RKO (cell line): ENCODE results near the gene COL5A1.

Source experiments
- DNase-seq: peaks from one replicate; pipeline ENCODE4 v3.0.0-alpha.2; 2016; ENCODE audit warnings: low spot score

COL5A1 gene

DNA sequence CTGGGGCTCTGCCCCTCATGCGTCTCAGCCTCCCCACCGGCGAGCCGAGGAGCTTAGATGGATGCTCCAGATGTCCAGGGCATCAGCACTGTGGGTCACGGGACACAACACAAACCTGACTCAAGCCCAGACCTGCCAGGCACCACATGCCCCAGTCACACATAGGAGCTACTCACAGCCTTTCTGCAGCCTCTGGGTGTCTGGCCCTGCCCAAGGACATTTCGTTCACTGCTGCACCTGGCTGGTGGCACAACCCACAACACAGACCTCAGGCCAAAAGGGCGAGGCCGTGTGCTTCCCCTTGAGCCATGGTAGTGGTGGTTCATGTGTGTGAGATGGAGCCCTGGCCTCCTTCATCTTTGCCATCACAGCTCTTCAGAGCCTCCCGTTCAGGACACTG, 149.4 kb downstream of the COL5A1 start:
- no peak for DNase-seq

- no peak for DNase-seq
Measured at GRCh38 chr9:134792627-134793026, 151.0 kb downstream of the COL5A1 start.

DNA sequence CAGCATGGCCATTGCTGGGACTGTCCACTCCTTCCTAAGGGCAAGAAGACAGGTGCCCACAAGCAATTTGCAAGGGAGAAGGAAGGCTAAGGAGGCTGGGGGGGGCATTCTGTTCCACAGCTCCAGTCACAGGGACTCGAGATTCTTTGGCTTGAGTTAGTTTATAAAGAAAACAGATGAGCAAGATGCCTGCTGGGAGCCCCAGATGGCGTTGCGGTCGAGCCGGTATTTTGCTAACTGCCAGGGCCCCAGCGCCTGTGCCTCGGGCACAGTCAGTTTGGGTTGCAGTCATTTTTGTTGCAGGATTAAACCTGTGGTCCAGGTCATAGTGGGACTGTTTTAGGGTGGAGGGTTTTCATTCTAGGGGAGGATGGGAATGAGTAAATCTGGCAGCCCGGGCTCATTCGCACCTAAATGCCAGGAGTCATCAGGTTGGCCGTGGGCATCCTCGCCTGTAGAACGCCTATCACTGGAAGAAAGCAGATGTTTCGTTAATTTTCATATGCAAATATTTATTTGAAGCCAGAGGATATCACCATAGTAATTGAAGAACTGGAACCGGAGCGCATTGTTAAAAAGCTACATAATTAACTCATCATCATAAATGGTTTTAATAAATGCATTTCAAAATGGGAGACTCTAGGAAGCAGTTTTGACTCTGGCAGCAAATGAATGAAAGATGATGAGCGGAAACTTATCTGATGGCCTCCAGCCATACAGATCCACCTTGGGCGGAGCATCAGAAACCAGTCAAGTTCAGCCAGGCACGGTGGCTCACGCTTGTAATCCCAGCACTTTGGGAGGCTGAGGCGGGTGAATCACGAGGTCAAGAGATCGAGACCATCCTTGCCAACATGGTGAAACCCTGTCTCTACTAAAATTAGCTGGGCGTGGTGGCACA, 151.9 kb downstream of the COL5A1 start:
- no peak for DNase-seq

- no peak for DNase-seq
Measured at GRCh38 chr9:134794663-134795370, 153.2 kb downstream of the COL5A1 start.

DNA sequence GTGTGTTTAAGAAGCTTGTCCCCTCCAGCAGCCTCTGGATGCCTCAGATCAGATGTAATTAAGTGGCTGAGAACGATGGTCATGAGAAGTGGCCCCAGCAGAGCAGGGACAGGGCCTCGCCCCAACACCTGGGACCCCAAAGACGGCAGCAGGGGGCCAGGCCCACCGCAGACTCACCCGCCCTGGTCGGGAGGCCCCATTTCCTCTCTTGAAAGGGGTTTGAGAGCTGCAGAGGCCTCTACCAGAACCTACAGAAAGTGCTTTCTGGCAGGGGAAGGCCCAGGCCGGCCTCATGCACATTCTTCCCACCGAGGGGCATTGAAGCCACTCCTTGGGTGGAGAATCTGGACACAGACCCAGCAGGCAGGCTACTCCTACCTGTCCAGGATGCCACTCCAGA, 153.8 kb downstream of the COL5A1 start:
- DNase-seq, result no peak

DNA sequence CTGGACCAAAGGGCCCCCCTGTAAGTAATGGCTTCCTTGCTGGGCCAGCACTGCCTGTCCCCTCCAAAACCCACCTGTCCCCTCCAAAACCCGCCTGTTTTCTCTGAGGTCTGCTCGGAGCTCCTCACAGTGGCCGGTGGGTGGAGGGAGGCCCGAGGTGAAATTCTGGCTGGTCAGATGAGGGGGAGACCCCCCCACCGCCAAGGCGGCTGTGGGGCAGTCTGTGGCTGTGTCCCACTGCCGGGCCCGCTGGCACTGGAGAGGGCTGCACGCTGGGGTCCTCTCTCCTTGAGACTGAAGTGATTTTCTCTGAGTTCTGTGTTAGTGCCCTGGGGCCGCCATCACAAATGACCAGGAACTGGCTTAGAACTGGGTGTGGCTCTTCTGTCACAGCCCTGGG, 155.3 kb downstream of the COL5A1 start:
- DNase-seq, result no peak

- DNase-seq, result no peak
Measured at GRCh38 chr9:134800791-134801339, 159.3 kb downstream of the COL5A1 start.

DNA sequence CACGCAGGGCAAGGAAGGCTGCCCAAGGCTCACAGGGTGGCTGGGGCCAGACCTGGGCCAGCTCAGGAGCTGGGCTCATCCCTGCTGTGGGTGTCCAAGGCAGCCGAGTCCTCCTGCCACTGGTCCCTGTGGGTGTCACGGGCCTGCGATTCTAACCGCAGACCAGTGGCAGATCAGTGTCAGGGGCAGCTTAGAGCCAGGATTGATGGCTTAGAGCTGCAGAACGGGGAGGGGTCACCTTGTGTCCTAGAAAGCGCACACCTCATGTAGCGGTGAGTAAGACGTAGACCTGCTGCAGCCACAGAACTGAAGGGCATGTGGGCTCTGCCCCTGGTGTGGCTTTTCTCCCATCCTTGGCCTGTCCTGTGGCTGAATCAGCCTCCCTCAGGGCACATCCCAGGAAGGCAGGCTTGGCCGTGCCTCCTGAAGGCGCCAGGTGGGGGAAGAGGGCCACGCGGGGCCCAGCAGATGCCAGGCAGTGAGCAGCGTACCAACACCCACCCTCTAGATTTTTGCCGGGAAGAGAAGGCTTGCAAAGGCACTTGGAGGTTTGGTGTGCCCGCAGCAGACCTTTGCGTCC, 160.7 kb downstream of the COL5A1 start:
- no peak for DNase-seq

DNA sequence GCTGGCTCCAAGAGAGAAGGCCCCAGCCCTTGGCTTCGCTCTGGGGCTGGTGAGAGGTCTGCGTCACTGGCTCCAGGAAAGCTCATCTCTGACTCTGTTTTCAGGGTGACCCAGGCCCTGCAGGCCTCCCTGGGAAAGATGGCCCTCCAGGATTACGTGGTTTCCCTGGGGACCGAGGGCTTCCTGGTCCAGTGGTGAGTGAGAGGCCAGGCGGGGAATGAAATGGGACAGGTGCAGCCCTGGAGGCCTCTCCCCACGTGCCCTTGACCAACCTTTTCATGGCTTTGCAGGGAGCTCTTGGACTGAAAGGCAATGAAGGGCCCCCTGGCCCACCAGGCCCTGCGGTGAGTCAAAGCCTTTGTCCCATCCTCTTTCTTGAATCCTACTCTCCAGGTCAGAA, 163.3 kb downstream of the COL5A1 start:
- DNase-seq, result no peak

- no peak for DNase-seq
Measured at GRCh38 chr9:134807716-134808446, 166.3 kb downstream of the COL5A1 start.

- no peak for DNase-seq
Measured at GRCh38 chr9:134808447-134808792, 166.8 kb downstream of the COL5A1 start.

DNA sequence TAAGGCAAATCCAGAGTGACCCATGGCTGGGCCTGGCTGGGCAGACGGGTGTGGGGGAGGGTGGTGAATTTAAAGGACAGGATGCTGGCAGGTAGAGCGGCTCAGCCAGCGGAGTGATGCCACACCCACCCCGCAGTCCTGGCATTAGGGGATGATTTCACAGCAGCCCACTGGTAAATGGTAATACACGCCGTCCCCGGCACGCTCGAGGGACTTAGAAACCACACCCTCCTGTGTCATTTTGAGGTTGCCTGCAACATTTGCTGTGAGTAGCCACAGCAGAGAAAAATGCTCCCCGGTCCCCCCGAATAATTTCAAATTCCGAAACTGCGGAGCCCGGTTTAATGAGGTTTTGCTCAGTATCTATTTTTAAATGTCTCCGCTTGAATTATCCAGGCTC, 167.7 kb downstream of the COL5A1 start:
- no peak for DNase-seq

GRCh38 chr9:134809826-134810225, 168.2 kb downstream of the COL5A1 start:
- DNase-seq, result no peak

DNA sequence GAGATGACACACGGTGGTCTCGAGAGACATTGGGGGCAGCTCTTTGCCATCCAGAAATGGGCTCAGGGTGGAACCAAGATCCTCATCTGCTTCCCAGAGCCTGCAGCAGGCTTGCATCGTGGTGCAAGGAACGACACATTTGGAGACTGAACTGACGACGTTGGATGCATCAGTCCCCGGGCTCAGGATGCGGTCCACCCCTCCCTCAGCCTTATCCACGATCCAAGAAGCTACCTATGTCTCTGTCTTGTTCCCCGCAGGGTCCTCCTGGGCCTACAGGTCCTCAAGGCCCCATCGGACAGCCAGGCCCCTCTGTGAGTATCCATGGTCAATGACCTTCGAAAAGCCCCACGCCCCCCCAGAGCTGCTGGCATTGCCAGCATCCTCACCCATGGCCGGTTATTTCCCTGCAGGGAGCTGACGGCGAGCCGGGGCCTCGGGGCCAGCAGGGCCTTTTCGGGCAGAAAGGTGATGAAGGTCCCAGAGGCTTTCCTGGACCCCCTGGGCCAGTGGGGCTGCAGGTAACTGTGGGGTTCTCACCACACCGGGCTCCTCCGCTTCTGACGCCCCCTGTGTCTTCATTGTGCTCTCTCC, 169.6 kb downstream of the COL5A1 start:
- DNase-seq, result no peak

DNA sequence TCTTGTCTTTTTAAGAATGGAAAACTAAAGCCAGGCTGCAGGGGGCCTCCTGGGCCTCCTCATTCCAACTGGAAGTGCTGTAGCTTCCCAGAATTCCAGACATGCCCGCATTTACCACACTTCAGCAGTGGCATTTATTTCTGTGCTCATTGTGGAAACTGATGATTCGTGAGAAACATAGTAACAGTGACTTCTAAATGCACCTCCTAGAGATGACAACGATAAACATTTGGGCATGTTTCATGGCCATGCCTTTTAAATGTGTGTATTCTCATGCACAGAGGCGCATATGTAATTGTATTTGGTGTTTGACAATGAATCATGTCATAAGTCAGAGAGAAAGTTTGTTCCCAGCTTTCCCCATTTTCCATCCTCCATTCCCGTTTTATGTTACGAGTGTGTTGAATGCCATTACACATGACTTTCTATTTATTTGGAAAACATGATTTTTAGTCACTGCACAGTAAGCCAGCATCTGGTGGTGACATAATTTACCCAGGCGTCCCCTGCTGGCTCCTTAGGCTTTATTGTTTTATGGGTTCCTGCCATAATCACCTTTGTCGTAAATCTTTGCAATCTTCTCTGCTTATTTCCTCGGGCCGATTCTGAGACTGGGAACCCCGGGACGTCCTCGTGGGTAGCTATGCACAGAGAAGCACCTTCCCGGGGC, 170.2 kb downstream of the COL5A1 start:
- DNase-seq, result no peak

- DNase-seq, result no peak
Measured at GRCh38 chr9:134812343-134812673, 170.7 kb downstream of the COL5A1 start.

DNA sequence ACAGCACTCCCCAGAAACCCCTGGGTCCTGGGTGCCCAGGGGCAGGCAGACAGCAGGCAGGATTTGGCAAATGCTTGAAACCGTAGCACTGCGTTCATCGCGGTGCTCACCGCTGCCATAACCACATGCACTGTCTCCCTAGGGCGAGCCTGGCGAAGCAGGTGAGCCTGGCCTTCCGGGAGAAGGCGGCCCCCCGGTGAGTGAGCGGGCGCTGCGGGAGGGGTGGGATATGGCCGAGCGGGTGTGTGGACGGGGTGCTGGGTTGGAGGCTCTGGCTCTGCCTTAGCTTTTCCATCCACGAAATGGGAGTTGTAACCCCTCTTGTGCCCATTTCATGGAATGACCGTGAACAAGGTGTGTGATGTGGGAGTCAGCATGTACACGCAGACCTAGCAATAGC, 172.2 kb downstream of the COL5A1 start:
- DNase-seq, result no peak

DNA sequence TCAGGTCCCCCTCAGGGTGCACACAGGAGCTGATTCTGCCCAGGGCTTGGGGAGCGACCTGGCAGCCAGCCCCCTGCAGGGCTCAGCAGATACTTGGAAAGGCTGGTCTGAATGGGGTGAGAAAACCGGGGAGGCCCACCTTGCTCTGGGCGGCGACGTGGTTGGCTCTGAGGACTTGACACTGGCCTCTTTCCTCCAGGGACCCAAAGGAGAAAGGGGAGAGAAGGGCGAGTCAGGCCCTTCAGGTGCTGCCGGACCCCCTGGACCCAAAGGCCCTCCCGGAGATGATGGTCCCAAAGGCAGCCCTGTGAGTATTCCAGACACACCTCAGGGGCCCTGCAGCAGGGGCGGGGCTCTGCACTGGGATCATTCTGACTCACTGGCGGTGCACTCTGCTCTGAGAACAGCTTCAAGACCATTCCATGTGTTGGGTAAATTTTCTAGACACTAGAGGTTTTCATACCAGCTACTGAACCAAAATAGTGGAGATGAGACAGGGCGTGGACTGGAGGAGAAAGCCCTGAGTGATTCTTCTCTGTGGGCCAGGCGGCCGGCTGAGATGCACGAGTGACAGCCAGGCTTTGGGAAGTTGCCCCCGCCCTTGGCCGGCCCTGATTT, 173.1 kb downstream of the COL5A1 start:
- no peak for DNase-seq

GRCh38 chr9:134815435-134816214, 174.0 kb downstream of the COL5A1 start:
- DNase-seq, result no peak

- DNase-seq, result no peak
Measured at GRCh38 chr9:134816264-134816663, 174.7 kb downstream of the COL5A1 start.
